Medulla oblongata (tissue), 1 donor: ENCODE data around the gene TCF12.
"Not testable (repeated sequence)": the region's sequence is repeated elsewhere in the genome, so short reads cannot be mapped to it uniquely, and the experiment has no call there.

ENCODE experiments used
- DNase-seq: peaks from one replicate; pipeline ENCODE4 v3.0.0-alpha.2; 2015; ENCODE audit errors: extremely low spot score

The TCF12 gene

DNA sequence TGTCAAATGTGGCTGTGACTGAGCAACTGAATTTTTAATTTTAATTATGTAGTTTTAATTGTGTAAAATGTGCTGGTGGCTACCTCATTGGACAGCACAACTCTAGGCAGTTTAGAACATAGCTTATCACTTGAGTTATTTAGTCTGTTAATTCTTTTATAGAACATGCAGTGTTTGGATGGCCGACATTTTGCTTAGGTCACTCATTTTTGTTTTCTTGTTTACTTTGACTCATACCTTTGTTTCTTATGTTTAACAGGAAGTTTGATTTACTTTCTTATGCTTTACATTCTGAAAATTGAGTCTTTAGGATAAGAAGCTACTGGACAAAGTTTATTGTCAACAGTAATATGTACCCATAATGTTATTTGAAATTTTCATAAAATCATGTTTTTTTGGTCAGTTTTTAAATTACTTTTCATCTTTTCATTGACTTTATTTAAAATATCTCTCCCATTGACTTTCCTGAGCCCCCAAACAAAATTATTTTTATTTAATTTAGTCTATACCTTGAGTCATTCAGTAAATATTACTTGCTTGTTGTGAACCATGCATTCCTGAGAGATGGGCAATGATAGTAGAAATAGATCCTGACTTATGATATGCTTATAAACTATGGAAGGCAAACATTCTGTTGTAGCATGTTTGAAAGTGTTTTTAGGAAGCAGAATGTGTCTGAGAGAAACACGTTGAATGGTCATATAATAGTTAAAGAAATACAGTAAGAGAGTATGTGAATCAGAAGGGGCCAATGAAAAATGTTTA is 60.6 kb downstream of the TCF12 start:
- DNase-seq: no peak

- DNase-seq: no peak
These were observed 62.0 kb downstream of the TCF12 start for GRCh38 chr15:56980473-56980872.

- no peak for DNase-seq
These were observed 62.7 kb downstream of the TCF12 start for GRCh38 chr15:56981160-56981559.

DNA sequence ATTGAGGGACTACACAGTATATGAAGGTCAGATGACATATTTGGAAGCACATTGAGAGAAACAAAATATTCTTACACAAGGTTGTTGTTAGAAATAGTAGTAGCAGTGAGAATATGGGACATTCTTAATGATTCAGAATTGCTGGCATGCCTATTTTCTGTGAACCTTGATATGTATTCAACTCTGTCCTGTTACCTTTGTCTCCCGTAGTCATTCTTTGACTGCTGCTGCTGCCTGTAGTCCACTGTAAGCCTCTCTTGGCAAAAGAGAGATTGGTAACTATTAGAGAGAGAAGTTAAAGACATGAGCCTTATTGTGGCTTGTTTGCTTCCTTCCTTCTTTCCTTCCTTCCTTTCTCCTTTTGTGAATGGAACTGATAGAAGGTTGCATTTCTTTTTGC is 64.5 kb downstream of the TCF12 start:
- no peak for DNase-seq

DNA sequence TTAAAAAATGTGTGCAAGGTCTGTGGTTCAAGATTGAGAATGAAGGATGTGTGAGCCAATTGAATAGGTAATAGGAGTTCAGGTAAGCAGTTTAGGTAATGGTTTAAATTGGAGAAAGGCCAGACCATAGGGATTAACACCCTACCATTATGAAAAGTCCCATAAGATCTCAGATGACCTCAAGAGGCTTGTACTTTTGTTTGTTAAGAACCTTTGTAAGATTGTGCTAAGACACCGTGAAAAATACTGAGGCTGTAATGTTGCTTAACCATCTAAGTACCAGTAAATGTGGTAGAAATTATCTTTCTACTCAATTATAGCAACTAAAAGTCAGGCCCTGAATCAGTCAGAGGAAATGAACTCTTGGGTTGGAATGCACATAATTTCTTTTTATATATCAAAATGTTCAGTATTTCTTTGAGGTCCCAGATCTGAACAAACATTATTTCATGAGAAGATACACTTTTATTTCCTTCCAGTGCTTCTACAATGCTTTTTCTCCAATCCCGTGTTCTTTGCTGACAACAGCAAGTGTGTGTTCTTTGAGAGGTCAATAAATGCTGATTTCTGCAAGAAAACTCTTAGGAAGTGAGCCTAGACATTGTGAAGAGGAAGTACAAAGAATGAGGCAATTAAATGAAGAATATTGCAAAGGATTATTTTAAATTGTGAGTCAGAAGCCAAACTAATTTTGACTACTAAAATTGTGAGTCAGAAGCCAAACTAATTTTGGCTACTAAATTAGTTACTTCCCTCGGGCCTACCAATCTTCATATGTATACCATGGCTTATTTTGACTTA is 66.4 kb downstream of the TCF12 start:
- DNase-seq: peak; percentile 65

DNA sequence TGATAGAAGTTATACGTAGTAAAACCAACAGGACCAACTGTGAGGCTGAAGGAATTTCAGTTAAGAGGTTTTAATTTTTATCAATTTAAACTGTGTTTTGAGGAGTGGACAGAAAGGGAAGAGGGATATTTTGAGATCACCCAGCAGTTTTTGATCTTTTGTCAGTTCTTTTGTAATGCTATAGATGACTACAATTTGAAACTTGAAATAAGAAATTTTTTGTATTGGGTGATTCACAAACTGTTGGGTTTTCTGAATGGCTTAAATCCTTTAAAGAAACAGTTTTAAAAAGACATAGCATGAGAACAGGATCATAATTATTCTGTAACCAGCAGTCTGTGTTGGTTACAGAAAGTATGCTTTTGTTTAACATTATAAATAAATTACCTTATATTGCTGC is 67.4 kb downstream of the TCF12 start:
- DNase-seq: no peak

- DNase-seq: no peak
These were observed 68.8 kb downstream of the TCF12 start for GRCh38 chr15:56987286-56987685.

DNA sequence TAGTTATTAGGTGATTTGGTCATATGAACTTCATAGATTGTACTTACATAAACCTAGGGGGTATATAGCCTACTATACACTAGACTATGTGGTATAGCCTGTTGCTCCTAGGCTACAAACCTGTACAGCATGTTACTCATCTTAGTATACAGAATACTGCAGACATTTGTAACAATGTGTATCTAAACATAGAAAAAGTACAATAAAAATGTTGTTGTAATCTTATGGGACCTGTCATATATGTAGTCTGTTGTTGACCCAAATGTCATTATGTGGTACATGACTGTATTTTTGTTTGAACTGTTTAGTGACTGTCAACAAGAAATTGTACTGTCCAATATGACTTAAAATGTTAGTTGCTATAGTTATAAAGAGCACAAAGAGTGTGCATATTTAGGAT is 69.8 kb downstream of the TCF12 start:
- DNase-seq: no peak

DNA sequence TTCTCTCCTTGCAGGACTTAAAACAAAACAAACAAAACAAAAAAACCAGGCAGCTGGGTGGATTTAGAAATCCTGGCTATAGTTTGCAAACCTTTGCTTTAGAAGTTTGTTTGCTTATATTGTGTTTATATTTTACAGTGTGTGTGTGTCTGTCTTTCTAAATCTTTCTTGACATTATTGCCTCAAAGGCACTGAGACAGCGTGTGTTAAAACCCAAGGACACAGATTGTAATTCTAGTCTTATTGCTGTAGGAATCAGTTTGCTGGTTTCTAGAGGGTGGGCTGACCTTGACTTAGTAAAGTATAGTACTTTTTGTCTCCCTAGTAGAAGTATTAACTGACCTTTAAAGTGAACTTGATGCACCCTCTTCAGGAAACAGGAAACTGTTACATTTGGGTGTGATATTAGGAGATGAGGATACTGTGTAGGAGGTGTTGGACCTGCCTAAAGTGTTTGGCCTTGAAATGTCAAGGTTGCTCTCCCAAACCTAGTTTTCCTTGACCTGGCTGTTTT is 71.0 kb downstream of the TCF12 start:
- peak; percentile 23 for DNase-seq

DNA sequence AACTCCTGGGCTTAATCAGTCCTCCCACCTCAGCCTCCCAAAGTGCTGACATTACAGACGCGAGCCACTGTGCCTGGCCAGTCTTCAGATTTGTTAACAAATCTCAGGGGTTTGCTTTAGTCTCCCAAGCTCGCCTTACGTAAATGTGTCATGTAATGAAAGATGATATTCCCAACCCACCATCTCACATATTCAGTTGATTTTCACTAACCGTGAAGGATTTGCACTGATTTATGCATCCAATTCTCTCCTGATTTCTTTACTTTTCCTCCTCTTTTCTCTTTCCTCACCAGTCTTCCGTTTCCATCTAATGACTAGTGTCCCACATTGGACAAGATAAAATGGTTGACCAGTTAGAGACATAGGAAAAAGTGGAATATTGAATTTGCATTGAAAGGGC is 72.6 kb downstream of the TCF12 start:
- DNase-seq: no peak

- DNase-seq: peak; percentile 43
These were observed 74.3 kb downstream of the TCF12 start for GRCh38 chr15:56992725-56993124.

DNA sequence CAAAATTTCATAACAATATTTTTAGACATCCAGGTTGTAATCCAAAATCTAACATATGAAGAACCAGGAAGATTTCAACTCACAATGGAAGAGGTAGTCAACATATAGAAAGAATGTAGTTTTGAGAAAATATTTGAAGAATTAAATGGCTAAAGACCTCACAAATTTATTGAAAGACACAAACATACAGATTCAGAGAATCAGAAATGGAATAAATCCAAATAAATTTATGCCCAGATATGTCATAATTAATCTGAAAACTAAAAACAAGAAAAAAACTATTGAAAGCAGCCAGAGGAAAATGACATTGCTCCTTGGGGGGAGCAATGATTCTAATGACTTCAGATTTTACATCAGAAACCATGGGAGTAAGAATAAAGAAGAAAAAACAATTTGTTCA is 75.8 kb downstream of the TCF12 start:
- no peak for DNase-seq

- DNase-seq: no peak
These were observed 77.6 kb downstream of the TCF12 start for GRCh38 chr15:56996093-56996492.

- DNase-seq: no peak
These were observed 78.5 kb downstream of the TCF12 start for GRCh38 chr15:56996746-56997470.

- DNase-seq: no peak
These were observed 85.0 kb downstream of the TCF12 start for GRCh38 chr15:57003418-57003817.

DNA sequence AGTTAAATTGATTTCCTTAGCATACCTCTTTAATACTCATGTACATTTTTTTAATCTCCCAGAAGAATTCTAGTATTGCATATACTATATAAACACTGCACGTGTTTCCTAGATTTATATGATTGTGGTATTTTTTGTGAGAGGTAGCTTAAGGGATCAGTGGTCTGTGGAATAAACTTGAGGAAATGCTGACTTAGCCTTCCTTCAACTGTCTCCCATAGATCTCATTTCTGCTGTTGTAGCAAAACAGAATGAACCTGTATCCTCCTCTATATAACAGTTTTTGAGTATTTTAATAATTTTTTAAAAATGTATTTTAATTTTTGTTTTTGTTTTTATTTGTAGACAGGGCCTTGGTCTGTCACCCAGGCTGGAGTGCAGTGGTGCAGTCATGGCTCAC is 86.8 kb downstream of the TCF12 start:
- no peak for DNase-seq

GRCh38 chr15:57007797-57008196 is 89.4 kb downstream of the TCF12 start:
- not testable (repeated sequence) for DNase-seq

GRCh38 chr15:57010724-57011123 is 92.3 kb downstream of the TCF12 start:
- DNase-seq: no peak

DNA sequence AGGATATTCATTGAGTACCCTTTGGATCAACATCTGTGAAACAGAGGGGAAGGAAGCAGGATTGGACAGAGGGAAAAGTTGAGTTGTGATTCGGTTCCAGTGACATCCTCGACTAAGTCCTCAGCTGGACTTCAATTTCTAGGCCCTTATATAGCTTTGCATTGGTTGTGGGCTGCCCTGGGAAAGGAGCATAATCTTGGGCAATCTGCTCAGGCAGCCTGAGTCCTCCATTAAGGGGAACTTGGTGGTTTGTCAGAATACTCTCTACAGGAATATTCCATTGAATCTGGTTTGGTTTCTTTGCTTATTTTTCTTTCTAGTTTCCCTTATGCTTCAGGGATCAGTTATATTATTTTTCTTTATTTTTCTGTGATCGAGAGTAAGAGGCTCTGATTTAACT is 94.1 kb downstream of the TCF12 start:
- DNase-seq: no peak

- DNase-seq: not testable (repeated sequence)
These were observed 96.5 kb downstream of the TCF12 start for GRCh38 chr15:57014896-57015295.

GRCh38 chr15:57015360-57015759 is 96.9 kb downstream of the TCF12 start:
- DNase-seq: no peak

DNA sequence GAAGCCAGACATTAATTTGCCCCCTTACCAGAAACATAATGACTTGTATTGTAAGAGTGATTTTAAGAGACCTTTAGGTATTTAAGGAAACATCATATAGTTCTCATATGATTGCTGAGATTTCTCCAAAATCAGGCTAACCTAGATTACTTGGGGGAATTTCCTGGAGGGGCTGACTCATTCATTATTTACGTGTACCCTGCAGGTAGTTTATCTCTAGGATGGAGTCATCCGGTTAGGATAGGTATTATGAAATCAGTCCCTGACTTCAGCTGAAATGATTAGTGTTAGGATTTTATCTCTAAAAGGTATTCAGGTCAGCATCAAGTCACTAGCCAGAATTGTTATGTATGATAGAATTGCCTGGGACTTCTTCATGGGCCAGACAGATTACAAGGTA is 97.5 kb downstream of the TCF12 start:
- no peak for DNase-seq
